ENCODE data around the gene DGCR2.

Gene DGCR2

GRCh38 chr22:19062139-19062942 is 59.9 kb downstream of the DGCR2 start:
- Mint-ChIP-seq H3K36me3 (ENCODE audit: low read depth) (peaks cover 49% of the 10 kb centered on the region), H3K27me3 (ENCODE audit: low read depth) (peaks cover 4% of the 10 kb centered on the region), H3K4me3 (no peak overlapping the region), H3K9me3 (no peaks in the 10 kb centered on the region), H3K4me1 (no peaks in the 10 kb centered on the region), H3K27ac (peak overlapping the region in 1 of 3 experiments; percentile 74)
- no peak for TF ChIP-seq CTCF (IDR thresholded peaks at IDR 0.05; ENCODE audit: unreplicated experiment in 3 of 3)

- Mint-ChIP-seq H3K9me3 (no peaks in the 10 kb centered on the region), H3K27ac (no peak overlapping the region), H3K27me3 (ENCODE audit: low read depth) (peaks cover 4% of the 10 kb centered on the region), H3K4me1 (no peaks in the 10 kb centered on the region), H3K4me3 (no peak overlapping the region), H3K36me3 (ENCODE audit: low read depth) (peaks cover 51% of the 10 kb centered on the region)
- TF ChIP-seq CTCF (IDR thresholded peaks at IDR 0.05; ENCODE audit: unreplicated experiment in 3 of 3), result no peak
Measured at GRCh38 chr22:19061471-19062138, 60.6 kb downstream of the DGCR2 start.

GRCh38 chr22:19060356-19061009 is 61.7 kb downstream of the DGCR2 start:
- Mint-ChIP-seq H3K4me3 (no peak overlapping the region), H3K9me3 (no peaks in the 10 kb centered on the region), H3K36me3 (ENCODE audit: low read depth) (peaks cover 54% of the 10 kb centered on the region), H3K27me3 (ENCODE audit: low read depth) (peaks cover 4% of the 10 kb centered on the region), H3K27ac (no peak overlapping the region), H3K4me1 (no peaks in the 10 kb centered on the region)
- no peak for TF ChIP-seq CTCF (IDR thresholded peaks at IDR 0.05; ENCODE audit: unreplicated experiment in 3 of 3)

GRCh38 chr22:19059481-19060278 is 62.5 kb downstream of the DGCR2 start:
- no peak overlapping the region for H3K27ac Mint-ChIP-seq

More at GRCh38 chr22:19059481-19060278, 62.5 kb downstream of the DGCR2 start:
- Mint-ChIP-seq H3K4me3 (no peak overlapping the region), H3K4me1 (no peaks in the 10 kb centered on the region), H3K9me3 (no peaks in the 10 kb centered on the region), H3K36me3 (ENCODE audit: low read depth) (peaks cover 49% of the 10 kb centered on the region), H3K27me3 (ENCODE audit: low read depth) (peaks cover 4% of the 10 kb centered on the region)
- TF ChIP-seq CTCF (IDR thresholded peaks at IDR 0.05; ENCODE audit: unreplicated experiment in 3 of 3), result no peak
